Measurements from ENCODE around the gene MED12L.

The MED12L gene

GRCh38 chr3:151307131-151307530 lies 221.7 kb downstream of the MED12L start:
- Histone ChIP-seq H3K27ac (no peak overlapping the region), H3K9me3 (ENCODE audit: severe bottlenecking) (no peaks in the 10 kb centered on the region), H3K36me3 (no peaks in the 10 kb centered on the region), H3K4me3 (ENCODE audit: low read depth, low read length) (no peak overlapping the region), H3K27me3 (ENCODE audit: insufficient read depth, low read depth, severe bottlenecking) (peaks cover 2% of the 10 kb centered on the region)
- TF ChIP-seq, protein P1, sequence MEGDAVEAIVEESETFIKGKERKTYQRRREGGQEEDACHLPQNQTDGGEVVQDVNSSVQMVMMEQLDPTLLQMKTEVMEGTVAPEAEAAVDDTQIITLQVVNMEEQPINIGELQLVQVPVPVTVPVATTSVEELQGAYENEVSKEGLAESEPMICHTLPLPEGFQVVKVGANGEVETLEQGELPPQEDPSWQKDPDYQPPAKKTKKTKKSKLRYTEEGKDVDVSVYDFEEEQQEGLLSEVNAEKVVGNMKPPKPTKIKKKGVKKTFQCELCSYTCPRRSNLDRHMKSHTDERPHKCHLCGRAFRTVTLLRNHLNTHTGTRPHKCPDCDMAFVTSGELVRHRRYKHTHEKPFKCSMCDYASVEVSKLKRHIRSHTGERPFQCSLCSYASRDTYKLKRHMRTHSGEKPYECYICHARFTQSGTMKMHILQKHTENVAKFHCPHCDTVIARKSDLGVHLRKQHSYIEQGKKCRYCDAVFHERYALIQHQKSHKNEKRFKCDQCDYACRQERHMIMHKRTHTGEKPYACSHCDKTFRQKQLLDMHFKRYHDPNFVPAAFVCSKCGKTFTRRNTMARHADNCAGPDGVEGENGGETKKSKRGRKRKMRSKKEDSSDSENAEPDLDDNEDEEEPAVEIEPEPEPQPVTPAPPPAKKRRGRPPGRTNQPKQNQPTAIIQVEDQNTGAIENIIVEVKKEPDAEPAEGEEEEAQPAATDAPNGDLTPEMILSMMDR (IDR thresholded peaks at IDR 0.05; ENCODE audit: low read depth, low read length) = no peak
- DNase-seq = no peak

GRCh38 chr3:151307583-151308488 lies 222.4 kb downstream of the MED12L start:
- DNase-seq = no peak
- no peak overlapping the region for H3K27ac ChIP-seq
- no peaks in the 10 kb centered on the region for H3K9me3 ChIP-seq (ENCODE audit: severe bottlenecking)
- TF ChIP-seq, protein P1 (IDR thresholded peaks at IDR 0.05; ENCODE audit: low read depth, low read length) = no peak
- no peaks in the 10 kb centered on the region for H3K36me3 ChIP-seq
- H3K27me3 ChIP-seq (ENCODE audit: insufficient read depth, low read depth, severe bottlenecking) = no peaks in the 10 kb centered on the region
- no peak overlapping the region for H3K4me3 ChIP-seq (ENCODE audit: low read depth, low read length)

GRCh38 chr3:151309566-151309965 lies 224.1 kb downstream of the MED12L start:
- Histone ChIP-seq H3K9me3 (ENCODE audit: severe bottlenecking) (no peaks in the 10 kb centered on the region), H3K27me3 (ENCODE audit: insufficient read depth, low read depth, severe bottlenecking) (no peaks in the 10 kb centered on the region), H3K36me3 (no peaks in the 10 kb centered on the region), H3K4me3 (ENCODE audit: low read depth, low read length) (no peak overlapping the region), H3K27ac (no peak overlapping the region)
- TF ChIP-seq, protein P1 (IDR thresholded peaks at IDR 0.05; ENCODE audit: low read depth, low read length) = no peak
- no peak for DNase-seq

GRCh38 chr3:151312972-151313371 lies 227.5 kb downstream of the MED12L start:
- no peaks in the 10 kb centered on the region for H3K27me3 ChIP-seq (ENCODE audit: insufficient read depth, low read depth, severe bottlenecking)
- DNase-seq = no peak
- TF ChIP-seq, protein P1 (IDR thresholded peaks at IDR 0.05; ENCODE audit: low read depth, low read length) = no peak
- H3K9me3 ChIP-seq (ENCODE audit: severe bottlenecking) = no peaks in the 10 kb centered on the region
- no peak overlapping the region for H3K27ac ChIP-seq
- H3K36me3 ChIP-seq = no peaks in the 10 kb centered on the region
- no peak overlapping the region for H3K4me3 ChIP-seq (ENCODE audit: low read depth, low read length)

GRCh38 chr3:151314137-151314536 lies 228.7 kb downstream of the MED12L start:
- no peak overlapping the region for H3K27ac ChIP-seq
- no peak for DNase-seq
- no peaks in the 10 kb centered on the region for H3K9me3 ChIP-seq (ENCODE audit: severe bottlenecking)
- no peak overlapping the region for H3K4me3 ChIP-seq (ENCODE audit: low read depth, low read length)
- no peaks in the 10 kb centered on the region for H3K36me3 ChIP-seq
- H3K27me3 ChIP-seq (ENCODE audit: insufficient read depth, low read depth, severe bottlenecking) = no peaks in the 10 kb centered on the region
- TF ChIP-seq, protein P1 (IDR thresholded peaks at IDR 0.05; ENCODE audit: low read depth, low read length) = no peak

All from WERI-Rb-1 (cell line).